G401.6 (cell line): ENCODE measurements around the gene TBKBP1.
A peak's percentile ranks its signal among the peaks of the same experiment; 100 is the strongest.
"Not testable (repeated sequence)": the region's sequence is repeated elsewhere in the genome, so short reads cannot be mapped to it uniquely, and the experiment has no call there.

ENCODE experiments used
- FAIRE-seq: peaks from 2 replicates; lab custom pipeline; 2012; peaks lifted over from hg19 to GRCh38; lab: Jason Lieb, UNC

The TBKBP1 gene

DNA sequence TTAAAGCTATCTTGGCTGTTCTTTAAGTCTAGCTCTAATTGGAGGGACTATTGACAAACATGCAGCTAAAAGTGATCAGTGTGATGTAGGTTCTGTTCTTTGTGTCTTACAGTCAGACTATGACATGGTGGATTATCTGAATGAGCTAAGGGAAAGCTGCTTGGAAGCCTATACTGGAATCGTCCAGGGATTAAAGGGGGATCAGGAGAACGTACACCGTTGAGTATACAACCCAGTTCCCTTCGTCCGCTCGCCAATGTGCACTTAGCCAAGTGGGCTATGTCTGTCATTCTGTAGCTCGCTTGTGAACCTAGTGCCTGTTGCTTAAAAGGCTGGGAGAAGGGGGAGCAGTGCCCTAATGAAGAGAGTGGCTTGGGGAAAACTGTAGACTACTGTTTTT lies 15.8 kb upstream of the TBKBP1 start:
- no peak for FAIRE-seq

DNA sequence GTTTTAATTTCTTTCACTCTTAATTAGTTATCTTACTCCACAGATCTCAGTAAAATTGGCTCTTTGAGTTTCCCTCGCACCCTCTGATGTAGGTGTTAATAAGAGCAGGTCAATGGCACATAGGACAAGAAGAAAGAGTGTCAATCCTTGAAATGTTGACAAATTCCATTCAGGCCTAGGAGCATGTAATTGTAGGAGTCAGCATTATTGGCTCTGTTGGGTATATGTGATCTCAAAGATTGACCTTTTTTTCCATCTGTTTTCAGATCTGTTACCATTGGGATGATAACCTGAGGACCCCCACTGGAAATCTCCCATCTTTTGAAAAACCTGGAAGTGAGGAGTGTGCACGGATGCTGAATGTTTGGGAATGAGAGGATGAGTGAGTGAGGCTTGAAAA lies 11.8 kb upstream of the TBKBP1 start:
- FAIRE-seq = no peak

DNA sequence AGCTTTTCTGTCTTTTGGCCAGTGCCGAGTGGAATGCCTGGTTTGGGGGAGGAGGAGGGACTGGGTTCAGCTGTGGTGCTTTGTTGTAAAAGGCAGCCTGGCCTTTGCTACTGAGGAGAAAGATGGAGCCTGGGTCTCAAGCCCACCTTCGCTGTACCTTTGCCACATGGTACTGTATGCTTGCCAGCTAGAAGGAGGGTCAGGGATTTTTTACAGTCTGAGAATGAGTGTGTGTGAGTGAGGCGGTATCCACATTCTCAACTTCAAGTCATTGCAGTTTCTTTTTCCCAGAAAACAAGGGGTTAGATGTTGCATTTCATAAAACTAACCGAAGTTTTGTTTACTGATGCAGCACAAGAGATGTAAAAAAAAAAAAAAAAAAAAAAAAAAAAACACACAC lies 11.2 kb upstream of the TBKBP1 start:
- not testable (repeated sequence) for FAIRE-seq

DNA sequence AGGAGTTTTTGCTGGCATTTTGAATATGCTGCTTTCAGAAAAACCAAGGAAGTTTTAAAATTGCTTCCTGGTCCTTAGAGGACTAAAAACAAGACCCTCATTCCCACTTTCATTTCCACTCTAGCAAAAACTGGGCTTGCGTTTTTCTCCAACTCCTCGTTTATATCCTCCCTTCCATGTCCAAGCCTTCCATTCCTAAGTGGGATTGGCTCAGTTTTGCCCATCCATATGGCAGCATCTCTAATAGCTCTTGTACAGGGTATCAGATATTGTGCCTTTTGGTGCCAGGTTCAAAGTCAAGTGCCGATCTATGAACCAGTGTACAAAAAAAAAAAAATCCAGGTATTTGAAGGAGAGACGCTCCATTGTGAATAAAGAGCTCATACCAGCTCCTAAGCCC lies 9.9 kb upstream of the TBKBP1 start:
- FAIRE-seq = no peak

DNA sequence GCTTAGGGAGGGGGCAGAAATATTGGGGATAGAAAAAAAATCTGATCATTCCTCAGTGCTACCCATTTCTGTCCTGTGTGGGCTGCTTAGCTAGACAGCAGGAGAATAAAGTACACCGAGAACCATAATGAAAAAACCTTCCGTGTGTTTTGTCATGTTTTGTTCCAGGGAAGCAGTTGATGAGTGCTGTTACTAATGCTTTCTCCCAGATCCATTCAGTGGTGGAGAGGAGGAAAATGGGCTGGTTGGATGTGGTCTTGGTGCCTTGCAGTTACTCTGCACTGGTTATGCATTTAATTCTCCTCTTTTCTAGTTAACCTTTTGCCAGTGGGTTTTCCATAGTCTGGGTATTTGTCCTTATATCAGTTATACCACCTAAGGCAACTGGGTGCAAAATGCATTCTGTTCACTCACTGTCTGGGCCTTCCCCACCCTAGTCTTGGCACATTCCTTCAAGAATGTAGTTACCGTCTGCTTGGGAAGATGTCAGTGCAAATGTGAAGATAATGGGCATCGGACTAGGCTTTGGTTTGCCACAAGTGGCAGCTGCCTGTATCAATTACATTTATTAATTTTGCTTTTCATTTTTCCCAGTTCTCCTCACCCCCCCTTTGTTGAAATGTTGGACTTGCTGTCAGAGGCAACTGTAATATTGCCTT lies 9.3 kb upstream of the TBKBP1 start:
- FAIRE-seq = no peak

DNA sequence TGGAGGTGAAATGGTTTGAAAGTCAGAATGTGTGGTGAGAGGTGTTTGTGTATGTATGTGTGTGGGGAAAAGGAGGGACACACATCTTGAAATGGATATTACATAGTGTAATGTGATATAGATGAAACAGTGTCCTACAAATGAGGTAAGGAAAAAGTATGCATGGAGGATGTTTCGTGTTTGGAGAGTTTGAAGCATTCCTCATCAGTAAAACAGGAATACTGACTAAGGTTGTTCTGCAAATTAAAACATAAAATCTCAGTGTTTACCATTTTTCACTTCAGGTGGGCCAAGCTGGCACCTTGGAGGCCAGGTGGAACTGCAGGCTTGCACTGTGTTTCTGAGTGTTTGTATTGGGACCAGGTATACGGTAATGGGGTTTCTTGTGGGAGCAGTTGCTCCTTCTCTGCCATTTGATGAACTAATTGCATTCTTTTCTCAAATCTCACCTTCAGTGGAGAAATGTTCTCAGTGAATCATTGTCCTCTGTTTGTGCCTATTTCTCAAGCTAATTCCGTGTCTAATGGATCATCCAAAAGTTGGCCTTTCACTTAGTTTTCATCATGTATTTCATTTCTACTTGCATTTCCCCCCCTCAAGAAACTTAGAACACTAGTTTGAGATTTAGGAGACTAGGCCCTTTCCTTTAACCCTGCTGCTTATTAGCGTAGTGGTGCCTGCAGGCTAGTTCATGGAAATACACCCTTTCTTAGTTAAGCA lies 8.2 kb upstream of the TBKBP1 start:
- peak; percentile 17 for FAIRE-seq

DNA sequence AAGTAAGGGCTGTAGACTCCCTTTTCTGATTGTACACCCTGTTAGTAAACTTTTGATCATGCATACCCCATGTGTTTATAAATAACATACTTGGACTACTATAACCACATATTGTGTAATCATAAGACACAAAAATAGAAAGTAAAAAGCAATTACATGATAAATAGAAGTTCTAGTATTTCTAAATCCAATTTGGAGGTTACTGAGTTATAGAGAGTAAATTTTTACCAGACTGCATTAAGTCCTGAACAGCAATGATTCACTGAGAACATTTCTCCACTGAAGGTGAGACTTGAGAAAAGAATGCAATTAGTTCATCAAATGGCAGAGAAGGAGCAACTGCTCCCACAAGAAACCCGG lies 7.7 kb upstream of the TBKBP1 start:
- peak; percentile 94 for FAIRE-seq

DNA sequence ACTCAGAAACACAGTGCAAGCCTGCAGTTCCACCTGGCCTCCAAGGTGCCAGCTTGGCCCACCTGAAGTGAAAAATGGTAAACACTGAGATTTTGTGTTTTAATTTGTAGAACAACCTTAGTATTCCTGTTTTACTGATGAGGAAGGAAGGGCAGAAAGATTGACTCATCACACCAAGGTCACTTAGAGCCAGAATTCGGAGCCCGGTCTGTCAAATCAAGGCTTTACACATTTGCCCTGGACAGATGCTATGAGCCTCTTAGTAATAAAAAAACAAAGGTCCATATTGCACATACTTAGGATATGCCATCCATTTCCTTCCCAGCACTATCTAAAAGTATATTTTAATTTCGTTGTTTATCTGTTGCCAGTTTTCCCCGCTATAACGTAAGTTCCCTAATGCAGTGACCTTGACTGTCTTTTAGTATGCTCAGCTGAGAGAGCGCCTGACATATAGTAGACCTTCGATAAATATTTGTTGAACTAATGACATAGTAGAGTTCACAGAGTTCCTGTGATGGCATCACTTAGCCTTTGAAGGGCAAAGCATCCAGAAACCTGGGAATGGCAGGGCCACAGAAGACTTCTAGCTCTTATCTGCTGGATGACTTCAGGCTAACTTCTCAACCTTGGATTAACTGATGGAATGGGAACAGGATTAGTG lies 7.2 kb upstream of the TBKBP1 start:
- FAIRE-seq = no peak

DNA sequence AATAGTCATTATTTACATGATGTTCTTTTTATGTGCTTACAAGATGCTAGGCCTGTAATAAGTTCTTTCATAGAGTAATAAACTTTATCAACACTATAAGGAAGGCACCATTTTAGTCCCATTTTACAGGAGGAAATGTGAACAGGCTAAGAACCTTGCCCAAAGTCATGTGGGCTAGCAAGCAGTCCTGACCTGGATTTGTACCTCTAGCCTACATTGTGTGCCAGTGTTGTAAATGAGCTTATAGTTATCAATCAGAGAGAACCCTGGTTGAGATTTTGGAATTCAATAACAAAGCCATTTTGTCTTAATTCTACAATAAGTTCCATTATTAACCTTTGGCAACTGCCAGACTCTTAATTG lies 6.7 kb upstream of the TBKBP1 start:
- no peak for FAIRE-seq

DNA sequence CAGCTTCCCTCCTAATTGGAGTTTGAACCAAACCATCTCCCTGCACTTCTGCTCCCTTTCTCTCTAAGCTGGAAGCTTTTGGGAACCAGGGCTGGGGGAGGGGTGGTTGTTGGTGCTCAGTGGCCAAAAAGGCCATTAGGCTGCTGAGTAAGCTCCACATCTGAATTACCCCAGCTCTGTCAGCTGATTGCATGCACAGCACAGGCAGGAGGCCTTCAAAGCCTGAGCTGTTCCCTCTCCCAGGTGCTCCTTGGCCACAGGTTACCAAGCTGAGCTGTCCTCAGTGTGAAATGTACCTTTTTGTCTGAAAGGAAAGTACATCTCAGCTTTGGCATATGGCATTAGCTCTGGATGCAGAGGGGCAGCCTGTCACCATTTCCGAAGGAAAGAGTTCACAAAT lies 6.2 kb upstream of the TBKBP1 start:
- peak; percentile 3 for FAIRE-seq

DNA sequence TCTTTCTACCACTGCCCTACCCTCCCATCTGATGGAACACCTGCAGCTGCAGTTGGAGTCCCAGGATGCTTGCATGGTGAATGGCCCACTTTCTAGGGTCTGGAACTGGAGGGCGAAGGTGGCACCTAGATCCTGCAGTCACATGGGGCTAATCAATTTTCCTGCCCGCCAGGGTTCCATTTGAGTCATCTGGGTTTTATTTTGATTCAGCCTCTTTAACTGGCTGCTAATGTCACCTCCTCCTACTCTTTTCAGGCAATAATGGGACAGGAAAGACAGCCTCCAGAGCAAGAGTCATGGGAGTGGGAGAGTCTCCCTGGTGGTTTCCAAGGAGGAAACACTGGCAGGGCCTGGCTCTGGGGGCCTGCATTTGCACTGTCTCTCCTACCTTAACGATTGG lies 3.8 kb upstream of the TBKBP1 start:
- no peak for FAIRE-seq

DNA sequence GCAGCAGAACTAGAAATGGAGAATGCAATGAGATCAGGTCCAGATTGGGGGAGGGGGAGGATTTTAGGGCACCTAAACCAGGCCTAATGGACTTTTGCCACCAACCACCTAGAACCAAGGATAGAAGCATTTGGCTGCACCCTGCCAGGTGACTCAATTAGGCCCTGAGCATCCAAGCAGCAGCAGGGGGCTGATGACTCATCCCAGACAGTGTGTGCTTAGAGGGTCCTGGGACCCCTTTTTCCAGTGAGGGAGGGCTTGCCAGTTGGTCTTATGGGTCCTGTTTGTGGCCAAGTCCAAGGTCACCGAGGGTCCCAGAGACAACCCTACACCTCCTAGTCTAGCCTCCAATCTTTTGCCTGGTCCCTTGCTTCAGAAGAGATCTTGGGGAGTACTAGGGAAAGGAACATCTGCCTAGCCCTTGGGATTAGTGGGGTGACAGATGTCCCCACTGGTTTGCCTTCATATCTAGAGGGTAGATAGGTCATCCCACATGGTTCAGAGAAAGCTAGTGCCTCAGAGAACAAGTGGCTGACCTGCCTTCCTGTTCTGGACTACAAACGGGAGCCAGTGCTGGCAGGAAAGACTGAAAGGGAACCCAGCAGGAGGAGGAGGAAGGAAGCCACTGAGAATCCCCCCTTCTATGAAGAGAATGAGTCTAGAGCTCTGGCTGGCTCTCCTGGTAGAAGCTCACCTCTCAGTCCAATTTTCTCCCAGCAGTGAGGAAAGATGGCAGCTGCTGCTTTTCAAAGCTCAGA lies 1.6 kb upstream of the TBKBP1 start:
- FAIRE-seq = no peak

DNA sequence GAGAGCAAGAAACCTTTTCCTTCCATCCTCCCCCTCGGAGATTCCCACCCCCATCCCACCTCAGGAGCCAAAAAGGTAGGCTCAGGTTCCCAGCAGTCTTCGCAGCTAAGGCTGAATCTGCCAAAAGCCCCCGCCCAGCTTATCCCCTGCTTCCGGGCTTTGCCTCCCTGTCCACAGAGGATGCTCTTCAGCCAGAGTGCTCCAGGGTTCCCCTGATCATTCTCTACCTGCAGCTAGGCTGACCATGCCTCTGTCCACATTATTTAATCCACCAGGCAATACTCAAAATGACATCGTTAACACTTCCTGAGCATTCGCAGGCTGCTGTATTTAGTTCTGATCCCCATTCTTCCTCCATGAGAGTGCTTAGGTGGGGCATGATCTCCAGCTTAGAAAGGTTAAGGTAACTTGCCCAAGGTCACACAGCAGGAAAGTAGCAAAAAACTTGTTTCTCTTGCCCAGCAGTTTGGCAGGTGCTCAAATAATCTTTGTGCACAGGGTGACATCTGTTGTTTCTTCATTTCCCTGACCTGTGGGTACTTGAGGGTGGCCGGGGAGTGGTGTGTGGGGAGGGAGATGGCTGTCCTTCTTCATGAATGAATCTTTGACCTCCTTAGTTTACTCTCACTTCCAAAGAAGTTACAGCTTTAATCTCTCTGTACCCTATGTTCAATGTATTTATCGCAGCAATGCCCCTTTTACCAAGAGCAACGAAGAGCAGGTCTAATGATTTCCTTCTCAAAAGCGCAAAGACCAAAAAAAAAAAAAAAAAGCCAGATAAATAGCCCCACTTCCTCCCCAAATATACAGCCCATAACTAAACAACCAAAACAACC lies 848 bp upstream of the TBKBP1 start:
- peak; percentile 41 for FAIRE-seq

DNA sequence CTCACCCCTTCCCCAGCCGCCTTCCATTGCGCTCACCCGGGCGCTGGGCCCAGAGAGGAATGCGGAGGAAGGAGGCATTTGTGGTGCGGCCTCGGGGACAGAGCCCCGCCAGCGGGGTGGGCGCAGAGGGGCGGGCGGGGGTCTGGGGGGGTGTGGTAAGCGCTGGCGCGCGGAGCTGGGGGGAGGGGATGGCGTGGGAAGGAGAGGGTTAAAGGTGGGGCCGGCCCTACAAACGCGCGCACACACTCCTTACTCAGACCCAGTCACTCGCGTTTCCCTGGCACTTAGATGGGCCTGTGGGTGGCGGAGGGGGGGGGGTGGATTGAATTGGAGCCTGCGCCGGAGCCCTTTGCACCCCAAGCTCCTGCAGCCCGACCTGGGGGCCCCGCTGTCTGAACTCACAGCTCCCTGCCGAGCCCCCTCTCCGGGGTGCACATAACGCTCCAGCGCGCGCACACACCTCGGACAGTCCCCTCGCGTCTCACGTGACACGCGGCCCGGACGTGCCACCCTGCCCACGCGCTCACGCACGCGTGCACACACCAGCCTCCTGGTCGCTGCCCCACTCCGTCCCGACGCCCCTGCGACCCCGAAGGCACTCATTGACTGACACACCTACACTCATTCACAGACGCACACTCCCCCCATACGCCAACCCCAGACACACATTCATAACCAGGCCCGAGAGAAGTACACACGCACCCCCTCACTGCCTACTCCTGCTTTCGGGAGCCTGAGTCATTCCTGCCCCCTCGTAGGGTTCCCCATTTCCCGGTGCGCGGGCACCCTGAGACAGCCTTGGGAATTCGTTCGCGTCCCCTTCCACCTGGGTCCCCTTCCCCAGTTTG lies 844 bp downstream of the TBKBP1 start:
- FAIRE-seq = no peak

DNA sequence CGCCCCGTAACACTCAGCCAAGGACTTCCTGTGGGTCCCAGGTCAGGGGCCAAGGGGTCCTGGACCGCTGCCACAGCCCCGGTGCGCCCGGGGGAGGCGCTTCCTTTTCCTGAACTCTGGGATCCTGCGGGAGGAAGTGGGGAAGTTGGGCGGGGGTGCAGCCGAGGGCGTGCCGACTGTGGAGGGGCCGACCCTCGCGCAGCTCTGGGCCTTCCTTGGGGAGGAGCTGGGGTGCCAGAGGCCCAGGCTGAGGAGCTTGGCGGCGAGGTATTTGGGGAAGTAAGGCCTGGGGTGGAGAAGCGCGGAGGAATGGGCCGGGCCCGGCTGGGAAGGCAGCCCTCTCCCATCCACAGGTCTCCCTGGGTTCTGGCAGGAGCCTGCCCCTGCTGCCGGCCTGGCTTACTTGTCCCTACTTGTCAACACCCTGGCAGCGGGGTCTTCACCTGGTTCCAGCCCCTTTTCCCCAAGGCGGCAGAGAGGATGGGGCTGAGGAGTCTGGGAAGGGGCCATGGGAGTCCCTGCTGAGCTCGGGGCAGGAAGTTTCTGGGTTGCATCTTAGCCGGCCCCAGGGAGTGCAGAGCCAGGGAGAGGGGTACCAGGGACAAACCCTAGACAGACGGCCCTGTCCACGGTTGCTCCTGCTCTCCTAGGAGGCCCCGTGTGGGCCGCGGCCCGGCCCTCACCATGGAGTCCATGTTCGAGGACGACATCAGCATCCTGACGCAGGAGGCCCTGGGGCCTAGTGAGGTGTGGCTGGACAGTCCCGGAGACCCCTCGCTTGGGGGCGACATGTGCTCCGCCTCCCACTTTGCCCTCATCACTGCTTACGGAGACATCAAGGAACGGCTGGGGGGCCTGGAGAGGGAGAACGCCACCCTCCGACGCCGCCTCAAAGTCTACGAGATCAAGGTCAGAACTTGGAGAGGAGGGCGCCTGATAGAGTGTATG lies 1.7 kb downstream of the TBKBP1 start:
- peak; percentile 93 for FAIRE-seq

DNA sequence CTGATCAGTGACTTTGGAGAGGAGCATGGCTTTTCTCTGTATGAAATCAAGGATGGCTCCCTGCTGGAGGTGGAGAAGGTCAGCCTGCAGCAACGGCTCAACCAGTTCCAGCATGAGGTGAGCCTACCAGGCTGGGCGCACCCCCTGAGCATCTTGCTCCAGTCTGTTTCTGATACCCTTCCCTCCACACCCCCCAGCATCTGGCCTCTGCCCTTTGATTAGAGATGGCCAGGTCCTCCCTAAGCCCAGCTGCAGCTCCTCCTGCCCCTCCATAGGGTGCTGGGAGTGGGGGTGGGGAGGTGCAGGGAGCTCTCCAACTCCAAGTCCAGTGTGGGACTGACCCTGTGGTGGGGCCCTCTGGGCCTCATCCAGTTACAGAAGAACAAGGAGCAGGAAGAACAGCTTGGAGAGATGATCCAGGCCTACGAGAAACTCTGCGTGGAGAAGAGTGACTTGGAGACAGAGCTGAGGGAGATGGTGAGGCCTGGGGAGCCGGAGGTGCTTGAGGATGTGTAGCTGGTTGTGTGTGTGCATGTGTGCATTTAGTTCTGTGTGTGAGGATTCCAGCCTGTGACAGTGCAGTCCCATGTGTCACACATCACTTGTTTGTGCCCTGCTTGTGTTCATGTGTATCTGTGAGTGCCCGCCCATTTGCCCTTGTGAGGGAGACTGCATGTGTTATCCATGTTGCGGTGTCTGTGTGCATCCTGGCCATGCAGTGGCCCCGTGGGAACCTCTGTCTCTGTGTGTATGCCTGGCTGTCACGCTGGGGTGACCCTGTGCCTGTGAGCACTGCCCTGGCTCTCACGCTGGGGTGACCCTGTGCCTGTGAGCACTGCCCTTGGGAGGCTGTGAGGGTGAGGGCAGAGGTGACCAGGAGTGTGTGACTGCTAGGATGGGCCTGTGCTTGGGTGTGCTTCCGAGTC lies 3.0 kb downstream of the TBKBP1 start:
- no peak for FAIRE-seq

DNA sequence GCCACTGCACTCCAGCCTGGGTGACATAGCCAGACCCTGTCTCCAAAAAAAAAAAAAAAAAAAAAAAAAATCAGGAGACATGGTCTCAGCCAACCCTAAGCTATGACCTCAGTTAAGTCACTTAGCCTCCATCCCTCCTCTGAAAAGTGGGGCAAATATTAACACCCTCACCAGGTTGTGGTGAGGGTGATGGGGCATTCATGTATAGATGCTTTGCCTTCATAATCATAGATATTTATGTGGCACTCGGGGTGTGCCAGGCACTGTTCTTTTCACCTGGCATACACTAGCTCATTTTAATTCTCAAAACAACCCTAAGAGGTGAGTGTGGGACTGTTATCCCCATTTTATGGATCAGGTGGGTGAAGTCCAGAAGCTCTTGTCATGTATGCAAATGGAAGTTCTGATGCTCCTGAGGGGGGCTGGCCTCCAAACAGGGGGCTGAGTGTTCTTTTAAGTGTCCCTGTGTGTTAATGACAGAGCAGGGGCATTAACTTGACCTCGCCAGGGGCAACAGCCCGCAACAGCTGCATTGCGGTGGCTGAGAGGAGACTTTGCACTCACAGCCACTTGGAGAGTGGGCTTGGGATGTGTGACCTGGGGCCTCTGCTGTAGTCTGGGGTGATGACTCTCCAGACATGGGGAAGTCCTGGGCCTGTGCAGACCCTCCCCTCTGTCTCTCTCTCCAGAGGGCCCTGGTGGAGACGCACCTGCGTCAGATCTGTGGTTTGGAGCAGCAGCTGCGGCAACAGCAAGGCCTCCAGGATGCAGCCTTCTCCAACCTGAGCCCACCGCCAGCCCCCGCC lies 4.1 kb downstream of the TBKBP1 start:
- no peak for FAIRE-seq
